NT2/D1 (cell line): ENCODE results near the gene ATP10A.

ENCODE experiments used
- SUZ12 ChIP-seq: IDR thresholded peaks from 2 replicates; pipeline ENCODE4 v1.6.1; 2011; ENCODE audit not compliant: insufficient read length, insufficient read depth; ENCODE audit errors: extremely low read depth
- YY1 ChIP-seq: IDR thresholded peaks from 2 replicates; pipeline ENCODE4 v1.6.1; 2011; ENCODE audit not compliant: insufficient read length, insufficient read depth
- ZNF274 ChIP-seq: IDR thresholded peaks from 2 replicates; pipeline ENCODE4 v1.6.1; 2011; ENCODE audit warnings: mild to moderate bottlenecking, low read depth, low read length

DNA sequence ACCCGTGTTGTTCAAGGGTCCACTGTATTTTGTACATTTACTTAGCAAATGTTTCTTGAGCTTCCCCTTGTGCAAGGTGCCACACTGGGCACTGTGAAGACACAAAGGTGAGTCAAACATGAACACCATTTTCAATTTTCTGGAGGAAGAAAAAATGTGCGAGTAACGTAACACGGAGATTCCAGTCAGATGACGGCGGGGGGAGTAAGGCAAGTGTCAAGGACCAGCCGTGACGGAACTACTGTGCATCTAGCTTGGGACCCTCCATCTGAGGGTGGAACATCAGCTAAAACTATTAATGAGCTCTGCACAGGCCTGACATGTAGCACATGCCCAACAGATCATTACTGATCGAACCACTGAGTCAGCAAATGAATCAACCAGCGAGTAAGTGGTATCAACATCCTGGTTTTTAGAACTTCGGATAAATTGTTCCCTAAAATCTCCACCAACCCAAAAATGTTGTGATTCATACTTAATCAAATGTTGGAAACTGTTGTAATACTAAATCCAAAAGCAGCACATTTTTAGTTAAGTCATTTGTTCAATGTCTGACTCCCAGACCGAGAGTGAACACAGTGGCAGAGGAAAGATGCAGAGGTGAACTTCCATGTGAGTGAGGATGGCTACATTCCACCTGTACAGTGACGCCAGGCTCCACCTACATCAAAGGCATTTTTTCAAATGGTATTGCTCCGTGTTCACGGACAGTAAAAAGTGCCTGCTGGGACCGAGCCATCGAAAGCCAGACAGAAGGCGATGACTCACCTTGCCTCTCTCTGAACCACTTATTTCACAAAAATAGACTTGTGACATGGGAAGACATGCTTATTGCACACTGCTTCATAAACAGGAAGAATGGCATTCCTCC lies 172.2 kb downstream of the ATP10A start:
- TF ChIP-seq SUZ12 (no peak), ZNF274 (no peak), YY1 (no peak)
